Uterus (tissue), 2 donors: Measurements from ENCODE around the gene GABRG3.

ENCODE experiments used
- CTCF ChIP-seq, 4 experiments: fragments of 200-600 bp in 2 of 4; fragments of 450-650 bp in 2 of 4; sonication (generic) in 2 of 4; IDR thresholded peaks; one replicate each; pipeline ENCODE4 v1.5.1; 2016 to 2019; ENCODE audit warnings: antibody characterized with exemption in 4 of 4, mild to moderate bottlenecking in 2 of 4, moderate library complexity in 1 of 4
- POLR2A ChIP-seq, 2 donors: fragments of 450-650 bp; IDR thresholded peaks; one replicate each; pipeline ENCODE4 v1.6.1; 2016; ENCODE audit warnings: antibody characterized with exemption in 2 of 2, mild to moderate bottlenecking in 1 of 2, moderate library complexity in 1 of 2

GRCh38 chr15:27089676-27090075, 118.7 kb downstream of the GABRG3 start:
- TF ChIP-seq CTCF (IDR thresholded peaks at IDR 0.05) (no peak), POLR2A (IDR thresholded peaks at IDR 0.05) (no peak)
